GM12878 (cell line): ENCODE results near the gene FMNL2. TPM values are rescaled to one million over a fixed set of nuclear protein-coding genes. Genes with fewer than 3 reads are reported as not detected.

Experiments
- ATAC-seq: fragments of 200-7000 bp; cut with Tn5 transposase; 3 replicates; pipeline ENCODE4 v1.9.1; 2020; ENCODE audit warnings: mild to moderate bottlenecking, moderate library complexity
- BruUV-seq: library from RNA; stranded (reverse); fragments of 400-500 nt; replicated peaks from 2 replicates; lab custom pipeline; 2021; lab: Mats Ljungman, UMichigan
- CTCF ChIA-PET: fragments of 300-600 bp; sonication (Branson Sonifier 250); formaldehyde crosslinking; extraction: SDS; loops from one replicate; lab custom pipeline; 2021; ENCODE audit warnings: inconsistent platforms; lab: Yijun Ruan, JAX
- POLR2A ChIA-PET: fragments of 350-600 bp; formaldehyde crosslinking; extraction: SDS; loops from one replicate; lab custom pipeline; 2021; ENCODE audit warnings: inconsistent platforms; lab: Charles Lee
- RAD21 ChIA-PET: fragments of 300-600 bp; sonication (Branson Sonifier 250); formaldehyde crosslinking; loops from one replicate; lab custom pipeline; 2023; ENCODE audit warnings: antibody characterized with exemption; ENCODE audit not compliant: unreplicated experiment; lab: Charles Lee
- SMC1A ChIA-PET: fragments of 300-600 bp; sonication (Branson Sonifier 250); formaldehyde crosslinking; loops from one replicate; lab custom pipeline; 2023; ENCODE audit not compliant: unreplicated experiment, uncharacterized antibody; lab: Charles Lee
- DNase-seq: peaks from one replicate; pipeline ENCODE4 v3.0.0-alpha.2; 2011; ENCODE audit warnings: low read depth, low spot score
- FAIRE-seq: peaks from 3 replicates; lab custom pipeline; 2011; peaks lifted over from hg19 to GRCh38; lab: Jason Lieb, UNC
- H2AFZ ChIP-seq: 2 replicates; pipeline ENCODE4 v1.6.0; 2011; ENCODE audit warnings: low read depth, low read length, control low read depth; ENCODE audit not compliant: control insufficient read depth
- H3K27ac ChIP-seq: 2 replicates; pipeline ENCODE4 v1.5.1; 2011; ENCODE audit warnings: control low read depth; ENCODE audit not compliant: control insufficient read depth, insufficient read depth
- H3K27me3 ChIP-seq, 2 experiments: replicated peaks in 1 of 2; 2 replicates each; pipeline versions ENCODE4 v1.6.0 to v1.6.1; 2011; ENCODE audit warnings: low read length in 1 of 2; ENCODE audit not compliant: control insufficient read depth in 2 of 2, insufficient read depth in 2 of 2
- H3K36me3 ChIP-seq, 2 experiments: 2 replicates each; pipeline ENCODE4 v1.5.1; 2011; ENCODE audit warnings: low read length in 1 of 2; ENCODE audit not compliant: control insufficient read depth in 2 of 2, insufficient read depth in 2 of 2
- H3K4me1 ChIP-seq: 2 replicates; pipeline ENCODE4 v1.6.1; 2011; ENCODE audit warnings: mild to moderate bottlenecking, low read length, moderate library complexity, mixed read lengths; ENCODE audit not compliant: control insufficient read depth, insufficient read depth
- H3K4me2 ChIP-seq: 2 replicates; pipeline ENCODE4 v1.6.0; 2011; ENCODE audit warnings: control low read depth; ENCODE audit not compliant: control insufficient read depth, insufficient read depth
- H3K4me3 ChIP-seq: fragments of 200-600 bp; sonication (generic); 2 replicates; pipeline ENCODE4 v1.5.1; 2016
- H3K79me2 ChIP-seq: 2 replicates; pipeline ENCODE4 v1.6.0; 2011; ENCODE audit warnings: low read length; ENCODE audit not compliant: control insufficient read depth, insufficient read depth
- H3K9ac ChIP-seq: 2 replicates; pipeline ENCODE4 v1.8.0; 2011; ENCODE audit warnings: low read length, control low read depth, mixed read lengths; ENCODE audit not compliant: control insufficient read depth, insufficient read depth
- H3K9me3 ChIP-seq: replicated peaks from 3 replicates; pipeline ENCODE4 v1.5.1; 2011; ENCODE audit warnings: mild to moderate bottlenecking, low read length; ENCODE audit not compliant: control insufficient read depth, insufficient read depth
- H4K20me1 ChIP-seq: 2 replicates; pipeline ENCODE4 v1.6.0; 2011; ENCODE audit not compliant: control insufficient read depth, insufficient read depth
- ATF7 ChIP-seq: fragments of 450-650 bp; IDR thresholded peaks from 2 replicates; pipeline ENCODE4 v1.6.1; 2016; ENCODE audit warnings: low read depth, mild to moderate bottlenecking
- ELK1 ChIP-seq: IDR thresholded peaks from 2 replicates; pipeline ENCODE4 v1.6.1; 2012; ENCODE audit warnings: low read depth, low read length, improper control_type of control experiment
- HDAC2 ChIP-seq: fragments of 200-600 bp; sonication (generic); IDR thresholded peaks from 2 replicates; pipeline ENCODE4 v1.6.1; 2017
- IKZF1 ChIP-seq: fragments of 450-650 bp; conservative IDR thresholded peaks from 2 replicates; pipeline ENCODE4 v1.6.1; 2017; ENCODE audit warnings: antibody characterized with exemption, mild to moderate bottlenecking
- JUNB ChIP-seq: IDR thresholded peaks from 2 replicates; pipeline ENCODE4 v1.6.1; 2016; ENCODE audit warnings: antibody characterized with exemption, mild to moderate bottlenecking
- MEF2A ChIP-seq: IDR thresholded peaks from 2 replicates; pipeline ENCODE4 v1.6.1; 2011; ENCODE audit warnings: low read depth, mild to moderate bottlenecking, low read length, moderate library complexity; ENCODE audit not compliant: insufficient read depth
- MTA2 ChIP-seq: fragments of 450-650 bp; IDR thresholded peaks from 2 replicates; pipeline ENCODE4 v1.6.1; 2016; ENCODE audit warnings: low read depth, mild to moderate bottlenecking, moderate library complexity
- MXI1 ChIP-seq: fragments of 150-350 bp; IDR thresholded peaks from 2 replicates; pipeline ENCODE4 v1.6.1; 2011; ENCODE audit warnings: low read depth, mild to moderate bottlenecking, inconsistent platforms, low read length, improper control_type of control experiment
- NBN ChIP-seq: fragments of 450-650 bp; IDR thresholded peaks from 2 replicates; pipeline ENCODE4 v1.6.1; 2016
- NFIC ChIP-seq: IDR thresholded peaks from 2 replicates; pipeline ENCODE4 v1.6.1; 2012; ENCODE audit warnings: low read depth, mild to moderate bottlenecking, inconsistent platforms, low read length, moderate library complexity
- PAX8 ChIP-seq: fragments of 450-650 bp; IDR thresholded peaks from 2 replicates; pipeline ENCODE4 v1.6.1; 2017; ENCODE audit warnings: mild to moderate bottlenecking, moderate library complexity
- RAD51 ChIP-seq: fragments of 450-650 bp; IDR thresholded peaks from 2 replicates; pipeline ENCODE4 v1.6.1; 2016; ENCODE audit warnings: moderate library complexity, mild to moderate bottlenecking, inconsistent platforms
- SPI1 ChIP-seq: IDR thresholded peaks from 2 replicates; pipeline ENCODE4 v1.6.1; 2011; ENCODE audit warnings: low read depth, mild to moderate bottlenecking, low read length, moderate library complexity, borderline replicate concordance; ENCODE audit not compliant: insufficient read depth
- SUZ12 ChIP-seq: fragments of 200-600 bp; sonication (generic); IDR thresholded peaks from one replicate; pipeline ENCODE4 v1.6.1; 2018; ENCODE audit warnings: antibody characterized with exemption, mild to moderate bottlenecking; ENCODE audit not compliant: unreplicated experiment
- USF2 ChIP-seq: IDR thresholded peaks from 2 replicates; pipeline ENCODE4 v1.6.1; 2011; ENCODE audit warnings: low read depth, low read length, improper control_type of control experiment, borderline replicate concordance
- ZNF217 ChIP-seq: fragments of 450-650 bp; IDR thresholded peaks from 2 replicates; pipeline ENCODE4 v1.6.1; 2017; ENCODE audit warnings: antibody characterized with exemption, mild to moderate bottlenecking
- ZNF24 ChIP-seq: fragments of 450-650 bp; IDR thresholded peaks from 2 replicates; pipeline ENCODE4 v1.6.1; 2017; ENCODE audit warnings: antibody characterized with exemption, mild to moderate bottlenecking
- WGBS: methylation state at CpG from one replicate; pipeline ENCODE4 v1.1.6; 2016; ENCODE audit warnings: low lambda C conversion rate; ENCODE audit not compliant: insufficient replicate concordance, insufficient coverage; ENCODE audit errors: missing lambda C conversion rate; 5-methylcytosine and 5-hydroxymethylcytosine counted together
- in situ Hi-C: fragments of 300-500 bp; cut with MboI; formaldehyde crosslinking; loops from 9 replicates; pipeline ENCODE4 v1.14.3; 2018; ENCODE audit warnings: mixed read lengths
- intact Hi-C: fragments of 100-400 bp; cut with micrococcal nuclease; formaldehyde crosslinking; loops from one replicate; pipeline ENCODE4 v1.14.2; 2022; ENCODE audit not compliant: unreplicated experiment
- polyA plus RNA-seq, 11 experiments: library from polyadenylated mRNA; depleted of rRNA in 4 of 11; unstranded in 6 of 11; stranded (reverse) in 5 of 11; fragments of >200 nt; fragmentation: Nextera tagmentation in 4 of 11; fragmentation: Illumina TruSeq in 1 of 11; extraction: Ambion mirVana in 4 of 11; extraction: Trizol in 1 of 11; gene quantifications; 1 replicate in 1 of 11; 2 replicates in 10 of 11; pipeline versions ENCODE4 v1.2.1 to v1.2.3, GENCODE V29; 2011 to 2016; ENCODE audit warnings: inconsistent platforms in 2 of 11, missing spikeins in 2 of 11, low read depth in 1 of 11
- total RNA-seq, 4 experiments: library from RNA; depleted of rRNA in 3 of 4; stranded (reverse); fragments of >200 nt in 3 of 4; fragmentation: Illumina TruSeq in 1 of 4; extraction: Trizol in 1 of 4; gene quantifications; 2 replicates each; pipeline versions ENCODE4 v1.2.1 to v1.2.3, GENCODE V29; 2013 to 2021
- TF ChIP-seq, protein P1 (sequence below): fragments of 450-650 bp; IDR thresholded peaks from 2 replicates; pipeline ENCODE4 v1.6.1; 2017; ENCODE audit warnings: mild to moderate bottlenecking, moderate library complexity

The FMNL2 gene
- total and polyA plus RNA-seq, 10 of the 15 experiments (the other 5 are each of a cell fraction or from before 2014, with no cell fraction given), result 0.13 to 9.9 (median 0.35) TPM

- peaks cover 4% of the 10 kb centered on the region for H3K79me2 ChIP-seq
- in situ Hi-C loops, result no loop called here
- RAD21 ChIA-PET, result interaction anchor here (0.7 to 6.5 kb wide), 20 partner anchors 10 to 232 kb away, joined by 3 to 37 read pairs (median 4); no protein-coding TSS in a partner anchor
- H3K4me3 ChIP-seq, result 0 out of 2 replicates have a peak overlapping the region, but pooled peaks have one; percentile 20
- H3K36me3 ChIP-seq, result no peaks in the 10 kb centered on the region
- no peaks in the 10 kb centered on the region for H3K27me3 ChIP-seq
- 2% methylated on average over 2 of the region's 2 CpGs for WGBS
- ATAC-seq, result peak; percentile 73
- H3K9me3 ChIP-seq, result no peaks in the 10 kb centered on the region
- no peak for DNase-seq
- peak; percentile 41 for FAIRE-seq
- no peaks in the 10 kb centered on the region for H4K20me1 ChIP-seq
- CTCF ChIA-PET, result interaction anchor here (1.1 to 2.4 kb wide), 9 partner anchors 11 to 239 kb away, joined by 3 to 15 read pairs (median 4); partner anchors contain the start of gene FMNL2
- POLR2A ChIA-PET, result interaction anchor here (0.6 to 2.2 kb wide), 5 partner anchors 8 to 311 kb away, joined by 3 to 8 read pairs (median 4); partner anchors contain the start of gene PRPF40A
- SMC1A ChIA-PET, result interaction anchor here (0.5 to 3.8 kb wide), 31 partner anchors 10 to 1327 kb away, joined by 3 to 32 read pairs (median 4); partner anchors contain the start of gene FMNL2
- peak overlapping the region; percentile 94 for H3K4me2 ChIP-seq
- BruUV-seq, result no TSS peak
- H2AFZ ChIP-seq, result peak overlapping the region; percentile 80
- 0 out of 2 replicates have a peak overlapping the region, but pooled peaks have one; percentile 19 for H3K9ac ChIP-seq
- intact Hi-C loops, result loop anchor here (2.0 to 5.0 kb wide), 2 partner anchors 71 to 91 kb away; partner anchors contain the start of gene FMNL2
- peak overlapping the region; percentile 77 for H3K27ac ChIP-seq
- peaks cover 18% of the 10 kb centered on the region for H3K4me1 ChIP-seq
- TF ChIP-seq MTA2 (0 out of 2 replicates have a peak, but pooled peaks have one; percentile 9), USF2 (no peak), RAD51 (0 out of 2 replicates have a peak, but pooled peaks have one; percentile 15), SPI1 (peak; percentile 78; the same call in 1 of the 2 replicates), JUNB (peak; percentile 11; the same call in 1 of the 2 replicates), HDAC2 (no peak), ZNF217 (peak; percentile 84), MXI1 (no peak), NFIC (peak; percentile 14; the same call in 1 of the 2 replicates), SUZ12 (no peak), MEF2A (0 out of 2 replicates have a peak, but pooled peaks have one; percentile 39), NBN (peak; percentile 25; the same call in 1 of the 2 replicates), IKZF1 (no peak), ELK1 (no peak), ATF7 (peak; percentile 15; the same call in 1 of the 2 replicates), PAX8 (peak; percentile 36; the same call in 1 of the 2 replicates), ZNF24 (peak; percentile 24; the same call in 1 of the 2 replicates)
- TF ChIP-seq, protein P1, sequence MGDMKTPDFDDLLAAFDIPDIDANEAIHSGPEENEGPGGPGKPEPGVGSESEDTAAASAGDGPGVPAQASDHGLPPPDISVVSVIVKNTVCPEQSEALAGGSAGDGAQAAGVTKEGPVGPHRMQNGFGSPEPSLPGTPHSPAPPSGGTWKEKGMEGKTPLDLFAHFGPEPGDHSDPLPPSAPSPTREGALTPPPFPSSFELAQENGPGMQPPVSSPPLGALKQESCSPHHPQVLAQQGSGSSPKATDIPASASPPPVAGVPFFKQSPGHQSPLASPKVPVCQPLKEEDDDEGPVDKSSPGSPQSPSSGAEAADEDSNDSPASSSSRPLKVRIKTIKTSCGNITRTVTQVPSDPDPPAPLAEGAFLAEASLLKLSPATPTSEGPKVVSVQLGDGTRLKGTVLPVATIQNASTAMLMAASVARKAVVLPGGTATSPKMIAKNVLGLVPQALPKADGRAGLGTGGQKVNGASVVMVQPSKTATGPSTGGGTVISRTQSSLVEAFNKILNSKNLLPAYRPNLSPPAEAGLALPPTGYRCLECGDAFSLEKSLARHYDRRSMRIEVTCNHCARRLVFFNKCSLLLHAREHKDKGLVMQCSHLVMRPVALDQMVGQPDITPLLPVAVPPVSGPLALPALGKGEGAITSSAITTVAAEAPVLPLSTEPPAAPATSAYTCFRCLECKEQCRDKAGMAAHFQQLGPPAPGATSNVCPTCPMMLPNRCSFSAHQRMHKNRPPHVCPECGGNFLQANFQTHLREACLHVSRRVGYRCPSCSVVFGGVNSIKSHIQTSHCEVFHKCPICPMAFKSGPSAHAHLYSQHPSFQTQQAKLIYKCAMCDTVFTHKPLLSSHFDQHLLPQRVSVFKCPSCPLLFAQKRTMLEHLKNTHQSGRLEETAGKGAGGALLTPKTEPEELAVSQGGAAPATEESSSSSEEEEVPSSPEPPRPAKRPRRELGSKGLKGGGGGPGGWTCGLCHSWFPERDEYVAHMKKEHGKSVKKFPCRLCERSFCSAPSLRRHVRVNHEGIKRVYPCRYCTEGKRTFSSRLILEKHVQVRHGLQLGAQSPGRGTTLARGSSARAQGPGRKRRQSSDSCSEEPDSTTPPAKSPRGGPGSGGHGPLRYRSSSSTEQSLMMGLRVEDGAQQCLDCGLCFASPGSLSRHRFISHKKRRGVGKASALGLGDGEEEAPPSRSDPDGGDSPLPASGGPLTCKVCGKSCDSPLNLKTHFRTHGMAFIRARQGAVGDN, result peak; percentile 40; the same call in 1 of the 2 replicates
Measured at GRCh38 chr2:152406119-152406835, 71.3 kb downstream of the FMNL2 start.
